ENCODE results near the gene VSX1.

DNA sequence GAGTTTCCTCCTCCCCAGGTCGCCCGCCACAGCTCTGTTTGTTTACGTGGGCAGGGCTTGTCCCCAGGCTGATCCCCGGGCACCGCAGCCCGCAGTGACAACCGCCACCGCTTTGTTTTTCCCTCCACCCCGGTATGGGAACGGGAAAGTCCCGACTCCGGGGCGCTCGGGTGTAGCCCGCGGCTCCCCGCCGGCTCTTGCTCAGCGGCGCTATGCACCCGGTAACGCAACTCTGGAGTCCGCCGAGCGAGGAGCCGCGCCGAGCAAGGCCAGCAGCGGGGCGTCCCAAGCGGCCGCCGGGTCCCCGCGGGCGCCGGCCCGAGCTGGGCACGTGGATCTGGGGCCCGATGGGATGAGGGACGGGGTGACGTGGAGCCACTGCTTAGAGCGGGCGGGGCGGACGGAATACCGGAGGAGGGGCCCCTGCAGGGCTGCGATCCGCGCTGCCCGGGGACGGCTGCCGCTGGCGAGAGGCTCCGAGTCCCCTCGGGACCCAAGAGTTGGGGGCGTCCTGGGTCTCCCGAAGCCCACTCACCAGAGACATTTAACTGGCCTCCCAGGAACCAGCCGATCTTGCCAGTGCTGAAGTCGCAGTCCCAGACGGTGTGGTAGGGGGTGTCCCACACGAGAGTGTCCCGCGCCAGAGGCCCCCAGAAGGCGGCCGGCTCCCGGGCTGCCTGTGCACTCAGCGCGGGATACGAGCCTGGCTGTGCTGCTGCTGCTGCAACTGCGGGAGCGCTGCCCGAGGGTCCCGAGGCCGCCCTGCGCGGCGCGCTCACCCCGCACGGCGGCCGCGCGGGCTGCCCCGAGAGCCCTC is 24.5 kb downstream of the VSX1 start:
- TF ChIP-seq RARB (CRISPR knock-in tag; IDR thresholded peaks at IDR 0.05) (no peak), TCF4 (CRISPR knock-in tag; IDR thresholded peaks at IDR 0.05; ENCODE audit: borderline replicate concordance) (no peak), ZNF8 (CRISPR knock-in tag; IDR thresholded peaks at IDR 0.05) (no peak), ZFP30 (CRISPR knock-in tag; IDR thresholded peaks at IDR 0.05) (no peak), ISL1 (CRISPR knock-in tag; IDR thresholded peaks at IDR 0.05) (no peak), GLIS3 (CRISPR knock-in tag; IDR thresholded peaks at IDR 0.05) (no peak)
- TF ChIP-seq, protein P1, sequence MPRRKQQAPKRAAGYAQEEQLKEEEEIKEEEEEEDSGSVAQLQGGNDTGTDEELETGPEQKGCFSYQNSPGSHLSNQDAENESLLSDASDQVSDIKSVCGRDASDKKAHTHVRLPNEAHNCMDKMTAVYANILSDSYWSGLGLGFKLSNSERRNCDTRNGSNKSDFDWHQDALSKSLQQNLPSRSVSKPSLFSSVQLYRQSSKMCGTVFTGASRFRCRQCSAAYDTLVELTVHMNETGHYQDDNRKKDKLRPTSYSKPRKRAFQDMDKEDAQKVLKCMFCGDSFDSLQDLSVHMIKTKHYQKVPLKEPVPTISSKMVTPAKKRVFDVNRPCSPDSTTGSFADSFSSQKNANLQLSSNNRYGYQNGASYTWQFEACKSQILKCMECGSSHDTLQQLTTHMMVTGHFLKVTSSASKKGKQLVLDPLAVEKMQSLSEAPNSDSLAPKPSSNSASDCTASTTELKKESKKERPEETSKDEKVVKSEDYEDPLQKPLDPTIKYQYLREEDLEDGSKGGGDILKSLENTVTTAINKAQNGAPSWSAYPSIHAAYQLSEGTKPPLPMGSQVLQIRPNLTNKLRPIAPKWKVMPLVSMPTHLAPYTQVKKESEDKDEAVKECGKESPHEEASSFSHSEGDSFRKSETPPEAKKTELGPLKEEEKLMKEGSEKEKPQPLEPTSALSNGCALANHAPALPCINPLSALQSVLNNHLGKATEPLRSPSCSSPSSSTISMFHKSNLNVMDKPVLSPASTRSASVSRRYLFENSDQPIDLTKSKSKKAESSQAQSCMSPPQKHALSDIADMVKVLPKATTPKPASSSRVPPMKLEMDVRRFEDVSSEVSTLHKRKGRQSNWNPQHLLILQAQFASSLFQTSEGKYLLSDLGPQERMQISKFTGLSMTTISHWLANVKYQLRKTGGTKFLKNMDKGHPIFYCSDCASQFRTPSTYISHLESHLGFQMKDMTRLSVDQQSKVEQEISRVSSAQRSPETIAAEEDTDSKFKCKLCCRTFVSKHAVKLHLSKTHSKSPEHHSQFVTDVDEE (CRISPR knock-in tag; IDR thresholded peaks at IDR 0.05) = no peak

All from SK-N-SH treated with all-trans-retinoic acid at 6 μM for 48 hours (cell line).